GM21717 (cell line): ENCODE data around the gene SEPTIN3.
"Not testable (repeated sequence)": the region's sequence is repeated elsewhere in the genome, so short reads cannot be mapped to it uniquely, and the experiment has no call there.

Source experiments
- ATAC-seq: cut with Tn5 transposase; IDR thresholded peaks from one replicate; pipeline ENCODE4 v1.9.1; 2021; ENCODE audit warnings: mild to moderate bottlenecking, moderate library complexity; ENCODE audit not compliant: unreplicated experiment

The SEPTIN3 gene

DNA sequence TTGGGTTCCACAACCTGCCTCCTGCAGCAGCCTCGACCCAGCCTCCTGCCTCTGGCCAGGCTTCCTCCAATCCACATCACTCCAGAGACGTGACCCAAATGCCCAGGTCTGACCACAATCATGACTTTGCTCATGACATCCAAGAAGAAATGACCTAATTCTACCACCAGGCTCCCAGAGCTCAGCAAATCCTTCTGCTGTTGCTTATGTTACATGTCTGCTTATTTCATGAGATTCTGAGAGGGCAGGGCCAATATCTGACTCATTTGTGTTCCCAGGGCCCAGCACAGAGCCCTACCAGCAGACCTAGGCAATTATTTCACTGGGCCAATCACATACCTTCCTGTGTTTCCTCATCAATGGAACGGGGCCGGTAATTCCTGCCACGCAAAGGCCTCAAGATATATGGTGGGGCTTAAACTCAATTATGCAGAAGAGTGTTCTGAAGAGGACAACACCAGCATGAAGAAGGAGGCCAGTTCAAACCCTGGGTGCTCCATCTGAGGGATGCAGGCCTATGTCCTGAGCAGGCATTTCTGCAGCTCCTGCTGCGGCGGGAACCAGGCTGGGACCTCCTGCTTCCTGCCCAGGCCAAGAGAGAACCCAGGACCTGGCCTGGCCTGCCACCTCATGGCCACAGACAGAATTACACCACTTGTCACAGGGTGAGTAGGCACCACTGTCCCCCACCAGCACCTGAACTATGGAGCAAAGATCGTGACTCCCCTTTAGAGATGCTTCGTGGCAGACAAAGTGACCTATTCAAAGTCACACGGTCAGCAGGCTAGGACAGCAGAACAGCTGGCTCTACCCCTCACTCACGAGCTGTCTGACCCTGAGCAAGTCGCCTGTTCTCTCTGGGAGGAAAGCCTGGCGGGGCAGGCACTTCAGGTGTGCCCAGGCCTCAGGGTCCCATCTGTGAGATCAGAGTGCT lies 28.1 kb upstream of the SEPTIN3 start:
- peak; percentile 34 for ATAC-seq

DNA sequence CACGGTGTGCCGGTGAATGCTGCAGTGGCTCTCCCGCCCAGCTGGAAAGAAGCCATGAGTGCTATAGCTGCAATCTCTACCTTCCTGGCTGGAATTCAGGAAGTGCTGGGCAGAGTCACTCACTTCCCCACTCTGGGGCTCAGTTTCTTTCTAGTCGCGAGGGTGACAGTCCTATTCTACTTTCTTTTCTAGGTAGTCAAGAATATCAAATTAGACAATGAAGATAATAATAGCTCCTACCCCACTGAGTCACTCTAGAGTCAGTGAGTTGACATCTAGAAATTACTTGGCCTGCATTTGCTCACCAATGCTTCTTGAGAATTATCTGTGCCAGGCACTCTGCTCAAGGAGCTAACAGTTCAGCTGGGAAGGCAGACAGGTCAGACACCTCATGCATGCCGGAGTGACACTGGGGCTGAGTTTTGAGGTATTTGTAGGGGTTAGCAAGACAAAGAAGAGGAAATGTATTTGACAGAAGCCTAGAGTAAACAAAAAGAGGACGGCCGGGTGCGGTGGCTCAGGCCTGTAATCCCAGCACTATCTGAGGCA lies 25.5 kb upstream of the SEPTIN3 start:
- ATAC-seq: no peak

DNA sequence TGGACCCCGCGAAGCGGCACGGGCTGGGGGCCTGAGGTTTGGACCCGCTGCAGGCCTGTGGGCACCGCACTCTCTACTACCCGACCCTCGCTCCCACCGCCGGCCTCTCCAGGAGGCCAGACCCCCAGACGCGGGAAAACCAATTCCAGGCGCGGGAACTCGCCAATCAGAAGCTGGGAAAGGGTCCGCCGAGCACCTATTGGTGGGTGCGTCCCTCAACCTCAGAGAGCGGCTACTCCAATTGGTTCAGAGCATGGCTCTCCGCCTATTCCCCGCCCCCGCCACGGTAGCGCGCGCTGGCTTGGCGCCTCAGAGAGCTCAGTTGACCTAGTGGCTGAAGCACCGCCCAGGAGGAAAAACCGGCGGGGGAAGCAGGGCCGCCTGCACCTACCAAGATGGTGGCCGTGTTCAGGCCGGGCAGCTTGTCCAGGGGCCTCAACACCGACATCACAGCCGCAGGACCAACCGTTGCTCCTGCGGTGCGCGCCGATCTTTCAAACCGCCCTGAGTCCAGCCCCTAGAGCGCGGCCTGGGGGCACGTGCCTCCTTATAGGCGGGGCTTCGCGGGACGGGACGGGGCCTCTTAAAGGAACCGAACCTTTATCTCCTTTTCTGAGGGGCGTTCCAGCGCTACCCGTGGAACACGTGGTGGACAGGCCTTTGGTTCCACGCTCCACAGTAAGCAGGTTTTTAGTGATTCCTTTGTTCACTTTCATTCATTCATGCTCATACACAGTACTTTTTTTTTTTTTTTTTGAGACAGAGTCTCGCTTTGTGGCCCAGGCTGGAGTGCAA lies 22.4 kb upstream of the SEPTIN3 start, which contains the start of gene CENPM:
TSS of gene CENPM (minus strand) at position 524 of the 795 bp plus-strand sequence. CDS start at position 448, 76 bp downstream.
- peak; percentile 59 for ATAC-seq

DNA sequence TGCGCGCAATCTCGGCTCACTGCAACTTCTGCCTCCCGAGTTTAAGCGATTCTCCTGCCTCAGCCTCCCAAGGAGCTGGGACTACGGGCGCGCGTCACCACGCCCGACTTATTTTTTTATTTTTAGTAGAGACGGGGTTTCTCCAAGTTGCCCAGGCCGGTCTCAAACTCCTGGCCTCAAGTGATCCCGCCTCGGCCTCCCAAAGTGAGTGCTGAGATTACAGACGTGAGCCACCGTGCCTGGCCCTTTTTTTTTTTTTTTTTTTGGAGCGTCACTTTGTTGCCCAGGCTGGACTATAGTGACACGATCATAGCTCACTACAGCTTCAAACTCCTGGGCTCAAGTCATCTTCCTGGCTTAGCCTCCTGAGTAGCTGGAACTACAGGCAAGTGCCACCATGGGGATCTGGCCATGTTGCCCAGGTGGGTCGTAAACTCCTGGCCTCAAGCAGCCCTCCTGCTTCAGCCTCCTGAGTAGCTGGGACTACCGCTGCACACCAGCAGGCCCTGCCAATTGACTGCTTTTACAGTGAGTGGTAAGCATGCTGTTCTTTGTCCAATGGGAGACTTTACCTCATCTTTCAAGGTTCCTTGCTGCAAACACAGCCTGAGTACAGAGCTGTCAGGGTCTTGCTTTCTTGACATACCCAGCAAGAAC lies 21.7 kb upstream of the SEPTIN3 start:
- ATAC-seq: no peak

DNA sequence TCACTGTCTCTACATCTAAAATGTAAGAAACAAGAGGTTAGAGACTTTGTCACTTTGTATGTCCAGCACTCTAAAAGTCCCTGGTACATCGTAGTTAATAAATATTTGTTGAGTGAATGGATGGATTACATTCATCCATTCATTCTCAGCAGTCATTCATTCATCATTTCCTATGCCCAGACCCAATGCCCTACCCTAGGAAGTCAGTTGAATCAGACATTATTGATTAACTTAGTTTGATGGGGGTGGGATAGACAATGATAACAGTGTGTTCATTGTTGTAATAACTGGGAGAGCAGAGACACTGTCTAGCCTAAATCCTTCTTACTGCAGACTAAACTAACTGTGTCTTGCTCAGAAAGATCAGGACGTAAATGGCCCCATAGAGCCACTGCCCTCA lies 21.1 kb upstream of the SEPTIN3 start:
- ATAC-seq: no peak

DNA sequence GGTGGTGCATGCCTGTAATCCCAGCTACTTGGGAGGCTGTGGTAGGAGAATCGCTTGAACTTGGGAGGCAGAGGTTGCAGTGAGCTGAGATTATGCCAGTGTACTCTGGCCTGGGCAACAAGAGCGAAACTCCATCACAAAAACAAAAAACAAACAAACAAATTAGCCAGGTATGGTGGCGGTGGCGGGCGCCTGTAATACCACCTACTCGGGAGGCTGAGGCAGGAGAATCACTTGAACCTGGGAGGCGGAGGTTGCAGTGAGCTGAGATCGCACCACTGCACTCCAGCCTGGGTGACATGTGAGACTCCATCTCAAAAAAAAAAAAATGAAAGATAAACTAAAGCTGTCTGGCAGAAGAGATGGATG lies 20.3 kb upstream of the SEPTIN3 start:
- ATAC-seq: not testable (repeated sequence)

DNA sequence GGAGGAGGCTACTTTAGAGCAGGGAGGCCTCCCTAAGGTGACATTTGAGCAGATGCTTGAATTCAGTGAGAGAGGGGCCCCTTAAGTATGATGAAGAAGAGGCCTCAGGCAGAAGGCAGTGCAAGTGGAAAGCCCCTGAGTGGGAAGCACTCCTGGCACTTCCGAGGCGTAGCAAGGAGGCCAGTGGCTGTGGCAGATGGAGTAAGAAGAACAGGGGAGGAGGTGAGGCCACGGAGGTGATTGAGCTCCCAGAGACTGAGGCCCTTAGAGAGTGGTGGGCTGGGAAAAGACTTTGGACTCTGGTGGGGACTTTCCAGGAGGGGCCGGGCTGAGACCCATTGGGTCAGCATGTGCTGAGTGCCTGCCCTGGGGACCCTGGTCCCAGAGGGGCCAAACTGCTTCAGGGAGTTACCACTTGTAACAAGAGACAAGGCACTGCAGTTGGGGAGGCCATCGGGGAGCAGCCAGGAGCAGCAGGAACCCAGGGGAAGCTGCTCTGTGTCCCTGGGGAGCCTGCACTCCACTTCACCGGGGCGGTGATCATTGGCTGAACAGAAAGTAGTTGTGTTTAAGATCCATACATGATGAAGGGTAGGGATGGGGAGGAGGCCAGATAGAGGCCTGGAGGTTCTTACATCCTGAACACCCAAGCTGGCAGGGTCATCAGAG lies 19.8 kb upstream of the SEPTIN3 start:
- no peak for ATAC-seq

DNA sequence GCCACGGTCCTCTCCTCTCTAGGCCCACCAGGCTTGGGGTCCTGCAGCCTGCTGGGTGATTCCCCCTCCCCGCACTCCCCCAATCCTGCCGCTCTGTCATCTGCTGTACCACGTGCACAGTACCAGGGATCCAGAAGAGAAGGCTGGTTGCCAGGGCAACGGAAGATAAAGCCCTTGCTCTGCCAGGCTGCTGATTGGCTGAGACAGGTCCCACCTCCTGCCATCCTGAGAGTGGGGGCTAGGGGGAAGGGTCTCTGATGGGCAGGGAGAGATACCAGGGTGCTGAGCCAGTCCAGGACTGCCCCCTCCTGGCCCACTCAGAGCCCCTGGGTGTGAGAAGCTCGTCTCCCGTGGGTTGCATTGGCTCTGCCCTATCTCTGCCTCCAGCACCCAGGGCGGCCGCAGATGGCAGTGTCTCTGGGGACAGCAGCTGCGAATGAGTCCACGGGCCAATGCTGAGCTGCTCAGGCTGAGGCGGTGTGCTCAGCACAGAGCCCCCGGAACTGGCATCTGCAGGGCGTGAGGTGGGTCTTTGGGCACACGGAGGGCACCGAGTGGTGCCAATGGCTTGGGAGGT lies 17.3 kb upstream of the SEPTIN3 start, which contains the start of gene SMIM45:
TSS of gene SMIM45 (plus strand) at position 253 of the 577 bp plus-strand sequence.
- no peak for ATAC-seq

DNA sequence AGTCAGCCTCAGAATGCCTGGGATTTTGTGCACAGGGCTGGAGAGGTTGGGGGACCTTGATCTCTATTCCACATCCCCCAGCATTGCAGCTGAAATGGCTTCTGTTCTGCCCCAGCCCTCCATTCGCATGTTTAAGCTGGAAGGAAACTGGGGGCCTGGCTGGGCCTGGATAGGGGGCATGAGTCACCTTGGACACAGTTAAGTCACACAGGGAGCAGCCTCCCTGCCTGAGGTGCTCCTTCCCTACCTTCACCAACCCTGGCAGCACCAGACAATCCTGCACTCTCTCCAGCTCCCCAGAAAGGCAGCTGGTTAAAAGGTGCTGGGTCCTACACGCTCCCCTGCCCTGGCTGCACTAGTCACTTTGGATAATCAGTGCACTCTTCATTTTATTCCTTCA lies 16.5 kb upstream of the SEPTIN3 start:
- no peak for ATAC-seq

DNA sequence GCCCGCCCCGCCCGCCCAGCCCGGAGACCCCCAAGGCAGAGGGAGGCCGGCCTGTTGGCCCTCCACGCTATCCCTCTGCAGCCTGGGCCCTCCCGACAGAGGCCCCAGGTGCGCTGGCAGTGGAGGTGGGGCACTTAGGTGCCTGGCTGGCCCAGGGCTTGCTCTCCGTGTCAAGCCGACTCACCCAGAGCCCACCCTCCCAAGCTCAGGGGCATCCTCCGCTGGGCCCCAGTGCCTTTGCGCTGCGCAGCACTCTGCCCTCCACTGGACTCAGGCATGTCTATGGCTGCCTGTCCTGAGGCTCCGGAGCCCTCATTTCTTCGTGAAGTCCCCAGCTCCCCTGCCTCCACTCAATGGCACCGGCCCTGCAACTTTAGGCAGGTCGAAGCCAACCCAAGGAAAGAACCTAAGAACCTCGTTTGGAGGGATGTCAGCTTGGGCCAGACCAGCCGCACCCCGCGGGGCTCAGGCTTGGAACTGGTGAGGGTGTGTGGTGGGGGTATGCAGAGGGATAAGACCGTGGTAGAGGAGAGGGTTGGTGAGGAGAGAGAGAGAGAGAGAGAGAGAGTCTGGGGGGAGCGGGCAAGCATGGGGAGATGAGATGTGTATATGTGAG lies 11.2 kb upstream of the SEPTIN3 start:
- no peak for ATAC-seq

DNA sequence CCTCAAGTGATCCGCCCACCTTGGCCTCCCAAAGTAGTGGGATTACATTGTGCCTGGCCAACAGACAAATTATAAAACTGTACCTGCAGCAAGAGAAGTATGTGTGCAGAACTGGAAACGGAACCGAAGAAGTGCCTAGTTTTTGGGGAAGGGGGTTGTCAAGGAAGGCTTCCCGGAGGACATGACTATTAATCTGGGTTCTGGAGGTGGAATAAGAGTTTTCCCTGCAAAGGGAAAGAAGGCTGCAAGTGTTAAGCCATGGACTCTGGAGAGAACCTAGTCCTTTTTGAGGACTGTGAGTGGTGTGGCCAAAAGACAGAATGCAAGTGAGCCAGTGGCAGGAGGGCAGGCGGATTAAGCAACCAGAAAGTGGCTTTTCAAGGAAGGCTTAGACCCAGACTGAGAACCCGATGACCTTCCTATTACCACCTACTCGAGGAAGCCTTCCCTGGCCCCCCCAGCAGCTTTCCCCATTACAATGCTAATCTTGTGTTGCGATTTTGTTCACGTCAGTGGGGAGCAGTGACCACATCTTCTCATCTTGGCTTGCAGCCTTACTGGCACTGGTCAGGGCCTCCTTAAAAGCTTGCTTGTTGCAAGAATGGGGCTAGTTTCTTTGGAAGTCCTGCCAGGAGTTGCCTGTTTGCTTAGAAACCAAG lies 5.7 kb upstream of the SEPTIN3 start:
- no peak for ATAC-seq

DNA sequence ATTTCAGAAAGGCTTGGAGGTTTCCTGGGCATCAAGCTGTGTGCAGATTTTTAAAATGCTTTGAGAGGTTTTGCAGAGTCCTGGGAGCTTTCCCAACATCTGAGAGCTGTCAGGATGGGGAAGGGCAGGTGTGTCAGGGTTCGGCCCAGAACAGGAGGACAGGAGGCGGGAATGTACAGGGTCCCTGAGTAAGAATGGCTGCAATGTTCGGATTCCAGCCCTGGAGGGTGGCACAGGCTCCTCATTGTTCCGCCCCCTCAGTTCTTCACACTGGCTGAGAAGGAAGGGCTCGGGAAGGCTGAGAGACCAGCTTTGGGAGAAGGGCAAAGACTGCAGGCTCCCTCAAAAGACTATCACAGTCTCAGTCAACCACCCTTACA lies 5.1 kb upstream of the SEPTIN3 start:
- no peak for ATAC-seq

DNA sequence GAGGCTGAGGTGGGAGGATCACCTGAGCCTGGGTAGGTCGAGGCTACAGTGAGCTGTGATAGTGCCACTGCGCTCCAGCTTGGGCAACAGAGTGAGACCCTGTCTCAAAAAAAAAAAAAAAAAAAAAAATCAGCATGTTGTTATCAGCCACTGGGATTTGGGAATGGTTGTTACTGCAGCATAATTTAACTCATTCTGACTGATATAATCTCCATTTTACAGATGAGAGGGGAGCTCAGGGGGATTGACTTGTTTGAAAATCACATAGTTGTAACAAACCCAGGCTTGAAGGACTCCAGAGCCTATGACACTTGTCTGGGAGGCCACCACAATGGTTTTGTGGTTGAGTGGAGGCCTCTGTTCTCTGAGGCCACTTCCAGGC lies 3.0 kb upstream of the SEPTIN3 start:
- no peak for ATAC-seq

DNA sequence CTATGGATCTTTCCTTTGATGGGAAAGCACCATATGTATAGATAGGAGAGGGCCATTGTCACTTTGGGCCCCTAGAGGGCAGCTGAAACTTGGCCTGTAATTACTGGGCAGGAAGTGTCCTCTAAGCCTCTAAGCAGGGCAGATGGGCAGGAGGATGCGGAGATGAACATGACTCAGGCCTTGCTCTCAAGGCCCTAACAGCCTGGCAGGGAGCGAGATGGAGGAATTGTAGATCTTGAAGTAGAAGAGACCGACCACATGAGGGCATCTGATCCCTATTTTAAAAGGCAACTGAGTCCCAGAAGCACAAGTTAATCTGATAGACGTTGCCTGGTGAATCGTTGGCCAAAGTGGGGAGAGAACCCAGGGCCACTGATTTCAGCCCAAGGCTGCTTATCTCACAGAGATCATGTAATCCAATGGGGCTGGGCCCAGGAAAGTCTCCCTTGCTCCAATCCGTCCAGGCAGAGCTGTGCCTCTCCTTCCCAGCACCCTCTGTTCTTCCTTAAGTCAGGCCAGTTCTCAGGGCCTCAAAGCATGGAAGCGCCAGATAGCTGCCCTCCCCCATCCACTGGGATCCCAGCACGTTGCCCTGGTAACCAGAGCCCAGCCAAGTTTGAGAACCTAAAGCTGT lies 2.5 kb upstream of the SEPTIN3 start:
- ATAC-seq: no peak

DNA sequence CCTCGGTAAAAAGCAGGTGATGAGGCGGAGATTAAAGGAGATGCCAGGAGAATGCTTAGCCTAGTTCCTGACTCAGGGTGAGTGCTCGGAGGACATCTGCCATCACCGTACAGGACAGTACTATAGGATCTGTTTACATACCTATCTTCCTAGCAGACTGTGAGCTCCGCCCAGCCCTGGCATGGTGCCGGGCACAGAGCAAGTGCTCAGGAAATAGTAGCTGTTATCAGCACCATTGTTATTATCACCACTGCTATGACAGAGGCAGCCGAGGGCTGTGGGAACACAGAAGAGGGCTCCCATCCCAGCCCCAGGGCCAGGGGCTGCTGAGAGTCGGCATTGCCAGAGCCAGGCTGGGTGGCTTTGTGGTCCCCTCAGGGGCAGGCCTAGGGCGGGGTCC lies 642 bp upstream of the SEPTIN3 start:
- ATAC-seq: no peak

DNA sequence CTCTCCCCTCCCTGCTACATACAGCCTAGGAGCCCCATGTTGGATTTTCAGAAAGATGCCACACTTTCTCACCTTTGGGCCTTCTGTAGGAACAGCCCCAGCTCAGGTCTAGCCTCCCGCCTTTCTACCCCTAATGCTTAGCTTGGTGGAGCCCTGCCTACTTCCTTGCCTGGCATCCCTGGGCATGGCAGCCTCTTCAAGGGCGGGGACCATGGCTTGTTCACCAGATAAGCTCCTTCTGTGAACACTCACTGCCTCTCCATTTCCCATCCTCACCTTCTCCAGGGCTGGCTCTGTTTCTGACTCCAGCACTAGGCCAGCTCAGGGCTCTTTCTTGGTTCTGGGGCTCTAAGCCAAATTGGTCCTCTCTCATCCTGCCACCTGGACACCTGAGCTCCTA lies 1.4 kb downstream of the SEPTIN3 start:
- no peak for ATAC-seq

DNA sequence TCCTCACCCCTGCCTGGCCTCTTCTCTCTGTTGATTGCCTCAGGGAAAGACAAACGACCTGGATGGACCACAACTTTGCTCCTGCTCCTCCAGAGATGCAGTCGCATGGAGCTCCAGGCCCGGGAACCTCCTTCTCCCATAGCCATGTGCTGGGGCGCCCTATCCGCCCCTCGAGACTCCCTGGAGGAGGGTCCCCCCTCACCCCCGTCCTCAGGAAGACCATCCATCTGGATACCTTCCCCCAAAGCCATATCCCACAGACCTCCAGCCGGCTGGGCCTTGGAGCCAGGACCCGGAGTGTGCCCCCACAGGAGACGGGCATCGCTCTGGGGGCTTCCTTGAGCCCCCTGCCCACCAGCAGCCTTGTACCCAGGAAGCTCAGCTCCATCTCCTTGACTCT lies 2.2 kb downstream of the SEPTIN3 start:
- ATAC-seq: no peak

DNA sequence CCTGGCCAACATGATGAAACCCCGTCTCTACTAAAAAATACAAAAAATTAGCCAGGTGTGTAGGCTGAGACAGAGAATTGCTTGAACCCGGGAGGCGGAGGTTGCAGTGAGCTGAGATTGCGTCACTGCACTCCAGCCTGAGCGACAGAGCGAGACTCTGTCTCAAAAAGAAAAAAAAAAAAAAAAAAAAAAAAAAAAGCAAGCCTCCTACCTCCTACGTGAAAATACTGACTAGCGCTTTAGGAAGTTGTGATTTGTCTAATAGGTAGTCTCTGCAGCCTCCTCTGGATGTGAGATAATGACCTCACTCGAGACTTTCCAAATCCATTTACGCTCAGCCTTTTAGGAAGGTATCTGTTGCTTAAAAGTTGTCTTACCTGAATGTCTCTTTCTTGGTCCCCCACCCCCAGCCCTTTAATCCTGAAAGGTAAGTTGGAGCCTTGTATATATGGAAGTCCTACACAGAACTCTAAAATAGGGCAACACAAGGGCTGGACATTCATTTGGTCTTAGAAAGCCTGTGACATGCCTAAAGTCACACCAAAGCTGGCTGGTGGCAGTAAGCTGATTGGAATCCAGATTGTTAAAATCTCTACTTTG lies 5.5 kb downstream of the SEPTIN3 start:
- no peak for ATAC-seq
